Activated CD8-positive, alpha-beta memory T cell treated with anti-CD3 and anti-CD28 coated beads, Interleukin-2, amount 50 U/mL, for 48 hours (primary cell): ENCODE data around the gene ZFAND5.

Experiments used
- DNase-seq: peaks from one replicate; pipeline ENCODE4 v3.0.0-alpha.2; 2020

Gene ZFAND5

GRCh38 chr9:72364679-72365524 lies at the start of gene ZFAND5:
TSS of gene ZFAND5 (minus strand) at chr9:72365208. CDS start at chr9:72360778, 4,430 bp downstream.
- DNase-seq = peak; percentile 93

- DNase-seq = no peak
Measured at GRCh38 chr9:72412483-72413040, 47.6 kb upstream of the ZFAND5 start.

- DNase-seq = no peak
Measured at GRCh38 chr9:72410214-72410613, 45.2 kb upstream of the ZFAND5 start.

- DNase-seq = no peak
Measured at GRCh38 chr9:72407114-72407513, 42.1 kb upstream of the ZFAND5 start.

- no peak for DNase-seq
Measured at GRCh38 chr9:72402744-72403143, 37.7 kb upstream of the ZFAND5 start.

- no peak for DNase-seq
Measured at GRCh38 chr9:72401396-72401795, 36.4 kb upstream of the ZFAND5 start.

- DNase-seq = no peak
Measured at GRCh38 chr9:72400866-72401265, 35.9 kb upstream of the ZFAND5 start.

GRCh38 chr9:72399391-72399790 lies 34.4 kb upstream of the ZFAND5 start:
- DNase-seq = no peak

GRCh38 chr9:72396247-72397091 lies 31.5 kb upstream of the ZFAND5 start:
- DNase-seq = no peak

- DNase-seq = no peak
Measured at GRCh38 chr9:72394066-72394465, 29.1 kb upstream of the ZFAND5 start.

GRCh38 chr9:72390907-72391306 lies 25.9 kb upstream of the ZFAND5 start:
- DNase-seq = no peak

GRCh38 chr9:72386186-72386585 lies 21.2 kb upstream of the ZFAND5 start:
- no peak for DNase-seq

- DNase-seq = no peak
Measured at GRCh38 chr9:72384710-72385485, 19.9 kb upstream of the ZFAND5 start.

GRCh38 chr9:72383978-72384709 lies 19.1 kb upstream of the ZFAND5 start:
- DNase-seq = no peak

GRCh38 chr9:72382405-72382804 lies 17.4 kb upstream of the ZFAND5 start:
- DNase-seq = no peak

- no peak for DNase-seq
Measured at GRCh38 chr9:72377041-72377440, 12.0 kb upstream of the ZFAND5 start.

- DNase-seq = no peak
Measured at GRCh38 chr9:72371151-72371550, 6.1 kb upstream of the ZFAND5 start.

- DNase-seq = peak; percentile 81
Measured at GRCh38 chr9:72365525-72366256, 683 bp upstream of the ZFAND5 start.

- peak; percentile 84 for DNase-seq
Measured at GRCh38 chr9:72363908-72364678, 915 bp downstream of the ZFAND5 start.

- DNase-seq = no peak
Measured at GRCh38 chr9:72363236-72363635, 1.8 kb downstream of the ZFAND5 start.
